HFFc6 (cell line): Measurements from ENCODE around the gene PHOX2B. TPM values are rescaled to one million over a fixed set of nuclear protein-coding genes. Genes with fewer than 3 reads are reported as not detected.
"Not testable (repeated sequence)": the region's sequence is repeated elsewhere in the genome, so short reads cannot be mapped to it uniquely, and the experiment has no call there.

Experiments
- DNase-seq: peaks from one replicate; pipeline ENCODE4 v3.0.0-alpha.2; 2018
- H3K27ac Mint-ChIP-seq: 2 replicates; pipeline ENCODE4 v1.8.0; 2020; ENCODE audit warnings: mild to moderate bottlenecking, mixed read lengths
- H3K27me3 Mint-ChIP-seq: 2 replicates; pipeline ENCODE4 v1.8.0; 2021; ENCODE audit warnings: mild to moderate bottlenecking, moderate library complexity, mixed read lengths; ENCODE audit not compliant: insufficient read depth
- H3K36me3 Mint-ChIP-seq: 2 replicates; pipeline ENCODE4 v1.8.0; 2021; ENCODE audit warnings: low read depth, mixed read lengths
- H3K4me1 Mint-ChIP-seq: 2 replicates; pipeline ENCODE4 v1.8.0; 2020; ENCODE audit warnings: low read depth, mixed read lengths
- H3K4me3 Mint-ChIP-seq: 2 replicates; pipeline ENCODE4 v1.8.0; 2020; ENCODE audit warnings: mild to moderate bottlenecking, moderate library complexity, mixed read lengths
- H3K9me3 Mint-ChIP-seq: 2 replicates; pipeline ENCODE4 v1.8.0; 2020; ENCODE audit warnings: mild to moderate bottlenecking, mixed read lengths
- CTCF ChIP-seq: fragments of 200-600 bp; sonication (generic); IDR thresholded peaks from 2 replicates; pipeline ENCODE4 v1.5.0; 2021; ENCODE audit warnings: antibody characterized with exemption, mild to moderate bottlenecking
- total RNA-seq, 6 experiments: library from RNA; stranded (reverse); fragmentation: NEBNext Ultra II Directional; extraction: Animal tissue kit (Norgen Biotek cat#: 25700); gene quantifications; 2 replicates in 1 of 6; 3 replicates in 5 of 6; pipeline ENCODE4 v1.2.3, GENCODE V29; 2021

Gene PHOX2B
- total RNA-seq, 6 experiments from 2014 or later: not detected

- Mint-ChIP-seq H3K4me1 (peaks cover 5% of the 10 kb centered on the region; the same call in 1 of the 2 replicates), H3K9me3 (peaks cover 4% of the 10 kb centered on the region; the same call in 1 of the 2 replicates), H3K27me3 (peaks cover 73% of the 10 kb centered on the region), H3K4me3 (no peak overlapping the region), H3K27ac (no peak overlapping the region), H3K36me3 (peaks cover 12% of the 10 kb centered on the region)
- DNase-seq: no peak
- TF ChIP-seq CTCF: no peak
These were observed 3.8 kb downstream of the PHOX2B start for GRCh38 chr4:41744572-41745291.

- peaks cover 47% of the 10 kb centered on the region for H3K27me3 Mint-ChIP-seq
- peaks cover 6% of the 10 kb centered on the region; the same call in 1 of the 2 replicates for H3K36me3 Mint-ChIP-seq
- TF ChIP-seq CTCF: no peak
These were observed 7.2 kb downstream of the PHOX2B start for GRCh38 chr4:41741354-41741753.

GRCh38 chr4:41737491-41737890, 11.0 kb downstream of the PHOX2B start:
- peaks cover 26% of the 10 kb centered on the region for H3K27me3 Mint-ChIP-seq
- not testable (repeated sequence) for H3K4me3 Mint-ChIP-seq, H3K9me3 Mint-ChIP-seq, H3K36me3 Mint-ChIP-seq, H3K4me1 Mint-ChIP-seq, H3K27ac Mint-ChIP-seq, DNase-seq

More at GRCh38 chr4:41741354-41741753, 7.2 kb downstream of the PHOX2B start:
- Mint-ChIP-seq H3K9me3 (no peaks in the 10 kb centered on the region; the same call in 1 of the 2 replicates), H3K27ac (no peak overlapping the region), H3K4me1 (peaks cover 5% of the 10 kb centered on the region; the same call in 1 of the 2 replicates), H3K4me3 (no peak overlapping the region)
- DNase-seq: no peak

GRCh38 chr4:41734371-41734770, 14.2 kb downstream of the PHOX2B start:
- H3K4me3 Mint-ChIP-seq: no peak overlapping the region
- H3K27me3 Mint-ChIP-seq: peaks cover 23% of the 10 kb centered on the region
- H3K36me3 Mint-ChIP-seq: no peaks in the 10 kb centered on the region; the same call in 1 of the 2 replicates
- H3K9me3 Mint-ChIP-seq: peaks cover 4% of the 10 kb centered on the region; the same call in 1 of the 2 replicates
- no peak for DNase-seq
- no peak overlapping the region for H3K27ac Mint-ChIP-seq
- H3K4me1 Mint-ChIP-seq: peaks cover 7% of the 10 kb centered on the region; the same call in 1 of the 2 replicates
- TF ChIP-seq CTCF: no peak

GRCh38 chr4:41731569-41732126, 16.9 kb downstream of the PHOX2B start:
- Mint-ChIP-seq H3K4me1 (peaks cover 23% of the 10 kb centered on the region; the same call in 1 of the 2 replicates), H3K36me3 (no peaks in the 10 kb centered on the region; the same call in 1 of the 2 replicates), H3K9me3 (peaks cover 4% of the 10 kb centered on the region; the same call in 1 of the 2 replicates), H3K27me3 (peaks cover 19% of the 10 kb centered on the region), H3K27ac (no peak overlapping the region), H3K4me3 (no peak overlapping the region)
- no peak for TF ChIP-seq CTCF
- DNase-seq: no peak

GRCh38 chr4:41728573-41728913, 20.0 kb downstream of the PHOX2B start:
- peak overlapping the region; percentile 48; the same call in 1 of the 2 replicates for H3K4me3 Mint-ChIP-seq
- H3K9me3 Mint-ChIP-seq: peaks cover 14% of the 10 kb centered on the region
- peaks cover 19% of the 10 kb centered on the region for H3K27me3 Mint-ChIP-seq
- no peak for DNase-seq
- H3K36me3 Mint-ChIP-seq: peaks cover 6% of the 10 kb centered on the region
- peaks cover 16% of the 10 kb centered on the region; the same call in 1 of the 2 replicates for H3K4me1 Mint-ChIP-seq
- no peak for TF ChIP-seq CTCF
- no peak overlapping the region for H3K27ac Mint-ChIP-seq
